GM23338 (cell line): ENCODE results near the gene TLE1. TPM values are rescaled to one million over a fixed set of nuclear protein-coding genes. Genes with fewer than 3 reads are reported as not detected.

ENCODE experiments used
- ATAC-seq: fragments of 200-7000 bp; cut with Tn5 transposase; 3 replicates; pipeline ENCODE4 v1.9.1; 2020
- DNase-seq: peaks from one replicate; pipeline ENCODE4 v3.0.0-alpha.2; 2015; ENCODE audit warnings: low spot score
- H2AFZ ChIP-seq: fragments of 200-600 bp; sonication (generic); 2 replicates; pipeline ENCODE4 v1.8.0; 2016; ENCODE audit warnings: antibody characterized with exemption, mild to moderate bottlenecking, moderate library complexity
- H3F3A ChIP-seq: fragments of 200-600 bp; sonication (generic); replicated peaks from 2 replicates; pipeline ENCODE4 v1.8.0; 2017; ENCODE audit warnings: antibody characterized with exemption, mixed run types, low read depth
- H3K27ac ChIP-seq: fragments of 200-600 bp; sonication (generic); 2 replicates; pipeline ENCODE4 v1.6.1; 2016; ENCODE audit warnings: low read depth
- H3K27me3 ChIP-seq: fragments of 200-600 bp; sonication (generic); 2 replicates; pipeline ENCODE4 v1.8.0; 2016; ENCODE audit warnings: mild to moderate bottlenecking, mixed run types, moderate library complexity; ENCODE audit not compliant: insufficient read depth
- H3K36me3 ChIP-seq: fragments of 200-600 bp; sonication (generic); 2 replicates; pipeline ENCODE4 v1.8.0; 2016; ENCODE audit warnings: mild to moderate bottlenecking; ENCODE audit not compliant: insufficient read depth
- H3K4me1 ChIP-seq: fragments of 200-600 bp; sonication (generic); 2 replicates; pipeline ENCODE4 v1.8.0; 2016; ENCODE audit warnings: mild to moderate bottlenecking, moderate library complexity; ENCODE audit not compliant: insufficient read depth
- H3K4me2 ChIP-seq: fragments of 200-600 bp; sonication (generic); 2 replicates; pipeline ENCODE4 v1.7.1; 2017; ENCODE audit warnings: mixed run types
- H3K4me3 ChIP-seq: fragments of 200-600 bp; sonication (generic); 2 replicates; pipeline ENCODE4 v1.6.1; 2016; ENCODE audit warnings: mixed run types
- H3K79me2 ChIP-seq: fragments of 200-600 bp; sonication (generic); replicated peaks from 2 replicates; pipeline ENCODE4 v1.8.0; 2017; ENCODE audit warnings: mild to moderate bottlenecking; ENCODE audit not compliant: insufficient read depth
- H3K9me2 ChIP-seq: fragments of 200-600 bp; sonication (generic); 2 replicates; pipeline ENCODE4 v1.8.0; 2017; ENCODE audit not compliant: insufficient read depth
- H4K20me1 ChIP-seq: fragments of 200-600 bp; sonication (generic); replicated peaks from 2 replicates; pipeline ENCODE4 v1.8.0; 2017; ENCODE audit warnings: mild to moderate bottlenecking; ENCODE audit not compliant: insufficient read depth
- H3K27ac Mint-ChIP-seq: 2 replicates; pipeline ENCODE4 v1.8.0; 2020; ENCODE audit warnings: inconsistent platforms, mild to moderate bottlenecking, moderate library complexity, mixed read lengths
- H3K27me3 Mint-ChIP-seq: 3 replicates; pipeline ENCODE4 v1.8.0; 2022; ENCODE audit warnings: low read depth, mild to moderate bottlenecking, moderate library complexity, mixed read lengths, inconsistent platforms; ENCODE audit not compliant: insufficient read depth, poor library complexity
- H3K36me3 Mint-ChIP-seq: 3 replicates; pipeline ENCODE4 v1.8.0; 2021; ENCODE audit warnings: low read depth, mild to moderate bottlenecking, inconsistent platforms, moderate library complexity, mixed read lengths
- H3K4me1 Mint-ChIP-seq: 3 replicates; pipeline ENCODE4 v1.8.0; 2020; ENCODE audit warnings: mild to moderate bottlenecking, inconsistent platforms, mixed read lengths
- H3K4me3 Mint-ChIP-seq: 3 replicates; pipeline ENCODE4 v1.8.0; 2021; ENCODE audit warnings: moderate library complexity, mild to moderate bottlenecking, inconsistent platforms, mixed read lengths
- H3K9me3 Mint-ChIP-seq: 3 replicates; pipeline ENCODE4 v1.8.0; 2020; ENCODE audit warnings: moderate library complexity, mild to moderate bottlenecking, inconsistent platforms, mixed read lengths
- CREB1 ChIP-seq: fragments of 250-450 bp; sonication (Bioruptor Pico); IDR thresholded peaks from 2 replicates; pipeline ENCODE4 v1.5.0; 2020; ENCODE audit warnings: low read depth, mild to moderate bottlenecking, moderate library complexity
- EZH2 ChIP-seq: fragments of 200-600 bp; sonication (generic); IDR thresholded peaks from one replicate; pipeline ENCODE4 v1.8.0; 2017; ENCODE audit warnings: antibody characterized with exemption, mild to moderate bottlenecking, low read depth; ENCODE audit not compliant: unreplicated experiment
- EZH2phosphoT487 ChIP-seq: fragments of 200-600 bp; sonication (generic); IDR thresholded peaks from one replicate; pipeline ENCODE4 v1.8.1; 2018; ENCODE audit warnings: antibody characterized with exemption; ENCODE audit not compliant: unreplicated experiment
- JUNB ChIP-seq: IDR thresholded peaks from one replicate; pipeline ENCODE4 v1.6.1; 2016; ENCODE audit warnings: antibody characterized with exemption; ENCODE audit not compliant: unreplicated experiment
- NANOG ChIP-seq: IDR thresholded peaks from 2 replicates; pipeline ENCODE4 v1.6.1; 2016; ENCODE audit warnings: antibody characterized with exemption, borderline replicate concordance
- POLR2AphosphoS5 ChIP-seq: IDR thresholded peaks from 2 replicates; pipeline ENCODE4 v1.6.1; 2016; ENCODE audit warnings: antibody characterized with exemption, low read depth
- STAT1 ChIP-seq: IDR thresholded peaks from one replicate; pipeline ENCODE4 v1.6.1; 2016; ENCODE audit warnings: antibody characterized with exemption; ENCODE audit not compliant: unreplicated experiment
- ZNF114 ChIP-seq: fragments of 250-450 bp; sonication (Bioruptor Pico); IDR thresholded peaks from 2 replicates; pipeline ENCODE4 v1.5.0; 2020; ENCODE audit warnings: mild to moderate bottlenecking, moderate library complexity
- polyA plus RNA-seq: library from polyadenylated mRNA; unstranded; fragments of >200 nt; fragmentation: Nextera tagmentation; extraction: Ambion mirVana; gene quantifications from 2 replicates; pipeline ENCODE4 v1.2.1, GENCODE V29; 2016
- total RNA-seq: library from RNA; depleted of rRNA; stranded (reverse); fragments of >200 nt; shearing (Covaris generic); gene quantifications from 2 replicates; pipeline ENCODE4 v1.2.3, GENCODE V29; 2014
- TF ChIP-seq, protein P1 (sequence below): fragments of 250-450 bp; sonication (Bioruptor Pico); IDR thresholded peaks from 2 replicates; pipeline ENCODE4 v1.5.0; 2020; ENCODE audit warnings: mild to moderate bottlenecking, moderate library complexity
- TF ChIP-seq, protein P2 (sequence below): IDR thresholded peaks from one replicate; pipeline ENCODE4 v1.6.1; 2018; ENCODE audit warnings: antibody characterized with exemption; ENCODE audit not compliant: unreplicated experiment
- TF ChIP-seq, protein P3 (sequence below), 2 experiments: fragments of 200-600 bp in 1 of 2; sonication (generic) in 1 of 2; conservative IDR thresholded peaks; 2 replicates each; pipeline versions ENCODE4 v1.5.1 to v1.6.1; 2016 to 2017; ENCODE audit warnings: antibody characterized with exemption in 2 of 2, low read depth in 2 of 2, mild to moderate bottlenecking in 2 of 2, moderate library complexity in 1 of 2
- TF ChIP-seq, protein P4 (sequence below): IDR thresholded peaks from 2 replicates; pipeline ENCODE4 v1.6.1; 2016; ENCODE audit warnings: antibody characterized with exemption

Gene TLE1
- total and polyA plus RNA-seq, 2 experiments from 2014 or later = 58.1 to 132 TPM

DNA sequence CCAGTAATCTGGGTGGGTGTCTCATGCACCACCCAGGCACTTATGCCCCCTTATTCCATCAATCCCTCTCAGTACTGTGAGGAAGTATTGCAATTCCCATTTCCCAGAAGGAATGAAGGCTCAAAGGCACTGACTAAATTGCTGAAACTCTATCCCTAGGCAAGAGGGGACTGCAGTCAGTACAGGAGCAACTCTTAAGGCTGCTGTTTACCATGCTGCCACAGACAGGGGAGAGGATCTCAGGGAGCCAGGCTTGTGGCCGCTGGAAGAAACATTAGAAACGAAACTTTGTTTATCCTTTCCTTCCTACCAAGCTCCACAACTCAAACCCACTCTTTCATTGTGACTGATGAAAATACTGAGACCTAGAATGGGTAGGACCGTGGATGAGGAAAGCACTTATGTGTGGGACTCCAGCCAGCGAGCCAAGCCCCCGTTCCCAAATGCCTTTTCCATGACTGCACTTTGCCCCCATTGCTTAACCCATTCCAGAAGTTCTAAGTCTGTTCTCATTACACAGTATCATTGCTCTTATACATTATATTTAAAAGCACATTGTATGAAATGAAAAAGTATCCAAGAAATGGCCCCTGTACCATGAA is 54.3 kb downstream of the TLE1 start:
- Histone ChIP-seq H3F3A (peaks cover 9% of the 10 kb centered on the region; the same call in 1 of the 2 replicates), H3K4me1 (peaks cover 28% of the 10 kb centered on the region), H3K4me3 (no peak overlapping the region), H3K36me3 (peaks cover 16% of the 10 kb centered on the region), H2AFZ (no peak overlapping the region), H3K9me2 (no peaks in the 10 kb centered on the region), H4K20me1 (peaks cover 38% of the 10 kb centered on the region), H3K27me3 (no peaks in the 10 kb centered on the region), H3K4me2 (no peak overlapping the region), H3K27ac (peak overlapping the region; percentile 74), H3K79me2 (peaks cover 93% of the 10 kb centered on the region)
- Mint-ChIP-seq H3K9me3 (no peaks in the 10 kb centered on the region), H3K27ac (peak overlapping the region; percentile 77), H3K36me3 (peaks cover 56% of the 10 kb centered on the region), H3K4me3 (no peak overlapping the region), H3K27me3 (peaks cover 5% of the 10 kb centered on the region), H3K4me1 (peaks cover 45% of the 10 kb centered on the region)
- peak; percentile 48 for ATAC-seq
- no peak for TF ChIP-seq EZH2phosphoT487
- TF ChIP-seq, protein P1, sequence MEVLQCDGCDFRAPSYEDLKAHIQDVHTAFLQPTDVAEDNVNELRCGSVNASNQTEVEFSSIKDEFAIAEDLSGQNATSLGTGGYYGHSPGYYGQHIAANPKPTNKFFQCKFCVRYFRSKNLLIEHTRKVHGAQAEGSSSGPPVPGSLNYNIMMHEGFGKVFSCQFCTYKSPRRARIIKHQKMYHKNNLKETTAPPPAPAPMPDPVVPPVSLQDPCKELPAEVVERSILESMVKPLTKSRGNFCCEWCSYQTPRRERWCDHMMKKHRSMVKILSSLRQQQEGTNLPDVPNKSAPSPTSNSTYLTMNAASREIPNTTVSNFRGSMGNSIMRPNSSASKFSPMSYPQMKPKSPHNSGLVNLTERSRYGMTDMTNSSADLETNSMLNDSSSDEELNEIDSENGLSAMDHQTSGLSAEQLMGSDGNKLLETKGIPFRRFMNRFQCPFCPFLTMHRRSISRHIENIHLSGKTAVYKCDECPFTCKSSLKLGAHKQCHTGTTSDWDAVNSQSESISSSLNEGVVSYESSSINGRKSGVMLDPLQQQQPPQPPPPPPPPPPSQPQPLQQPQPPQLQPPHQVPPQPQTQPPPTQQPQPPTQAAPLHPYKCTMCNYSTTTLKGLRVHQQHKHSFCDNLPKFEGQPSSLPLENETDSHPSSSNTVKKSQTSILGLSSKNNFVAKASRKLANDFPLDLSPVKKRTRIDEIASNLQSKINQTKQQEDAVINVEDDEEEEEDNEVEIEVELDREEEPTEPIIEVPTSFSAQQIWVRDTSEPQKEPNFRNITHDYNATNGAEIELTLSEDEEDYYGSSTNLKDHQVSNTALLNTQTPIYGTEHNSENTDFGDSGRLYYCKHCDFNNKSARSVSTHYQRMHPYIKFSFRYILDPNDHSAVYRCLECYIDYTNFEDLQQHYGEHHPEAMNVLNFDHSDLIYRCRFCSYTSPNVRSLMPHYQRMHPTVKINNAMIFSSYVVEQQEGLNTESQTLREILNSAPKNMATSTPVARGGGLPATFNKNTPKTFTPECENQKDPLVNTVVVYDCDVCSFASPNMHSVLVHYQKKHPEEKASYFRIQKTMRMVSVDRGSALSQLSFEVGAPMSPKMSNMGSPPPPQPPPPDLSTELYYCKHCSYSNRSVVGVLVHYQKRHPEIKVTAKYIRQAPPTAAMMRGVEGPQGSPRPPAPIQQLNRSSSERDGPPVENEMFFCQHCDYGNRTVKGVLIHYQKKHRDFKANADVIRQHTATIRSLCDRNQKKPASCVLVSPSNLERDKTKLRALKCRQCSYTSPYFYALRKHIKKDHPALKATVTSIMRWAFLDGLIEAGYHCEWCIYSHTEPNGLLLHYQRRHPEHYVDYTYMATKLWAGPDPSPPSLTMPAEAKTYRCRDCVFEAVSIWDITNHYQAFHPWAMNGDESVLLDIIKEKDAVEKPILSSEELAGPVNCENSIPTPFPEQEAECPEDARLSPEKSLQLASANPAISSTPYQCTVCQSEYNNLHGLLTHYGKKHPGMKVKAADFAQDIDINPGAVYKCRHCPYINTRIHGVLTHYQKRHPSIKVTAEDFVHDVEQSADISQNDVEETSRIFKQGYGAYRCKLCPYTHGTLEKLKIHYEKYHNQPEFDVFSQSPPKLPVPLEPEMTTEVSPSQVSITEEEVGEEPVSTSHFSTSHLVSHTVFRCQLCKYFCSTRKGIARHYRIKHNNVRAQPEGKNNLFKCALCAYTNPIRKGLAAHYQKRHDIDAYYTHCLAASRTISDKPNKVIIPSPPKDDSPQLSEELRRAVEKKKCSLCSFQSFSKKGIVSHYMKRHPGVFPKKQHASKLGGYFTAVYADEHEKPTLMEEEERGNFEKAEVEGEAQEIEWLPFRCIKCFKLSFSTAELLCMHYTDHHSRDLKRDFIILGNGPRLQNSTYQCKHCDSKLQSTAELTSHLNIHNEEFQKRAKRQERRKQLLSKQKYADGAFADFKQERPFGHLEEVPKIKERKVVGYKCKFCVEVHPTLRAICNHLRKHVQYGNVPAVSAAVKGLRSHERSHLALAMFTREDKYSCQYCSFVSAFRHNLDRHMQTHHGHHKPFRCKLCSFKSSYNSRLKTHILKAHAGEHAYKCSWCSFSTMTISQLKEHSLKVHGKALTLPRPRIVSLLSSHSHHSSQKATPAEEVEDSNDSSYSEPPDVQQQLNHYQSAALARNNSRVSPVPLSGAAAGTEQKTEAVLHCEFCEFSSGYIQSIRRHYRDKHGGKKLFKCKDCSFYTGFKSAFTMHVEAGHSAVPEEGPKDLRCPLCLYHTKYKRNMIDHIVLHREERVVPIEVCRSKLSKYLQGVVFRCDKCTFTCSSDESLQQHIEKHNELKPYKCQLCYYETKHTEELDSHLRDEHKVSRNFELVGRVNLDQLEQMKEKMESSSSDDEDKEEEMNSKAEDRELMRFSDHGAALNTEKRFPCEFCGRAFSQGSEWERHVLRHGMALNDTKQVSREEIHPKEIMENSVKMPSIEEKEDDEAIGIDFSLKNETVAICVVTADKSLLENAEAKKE (CRISPR knock-in tag) = no peak
- TF ChIP-seq POLR2AphosphoS5 = no peak
- TF ChIP-seq ZNF114 (CRISPR knock-in tag) = no peak
- TF ChIP-seq NANOG = no peak
- TF ChIP-seq EZH2 = no peak
- TF ChIP-seq, protein P2, sequence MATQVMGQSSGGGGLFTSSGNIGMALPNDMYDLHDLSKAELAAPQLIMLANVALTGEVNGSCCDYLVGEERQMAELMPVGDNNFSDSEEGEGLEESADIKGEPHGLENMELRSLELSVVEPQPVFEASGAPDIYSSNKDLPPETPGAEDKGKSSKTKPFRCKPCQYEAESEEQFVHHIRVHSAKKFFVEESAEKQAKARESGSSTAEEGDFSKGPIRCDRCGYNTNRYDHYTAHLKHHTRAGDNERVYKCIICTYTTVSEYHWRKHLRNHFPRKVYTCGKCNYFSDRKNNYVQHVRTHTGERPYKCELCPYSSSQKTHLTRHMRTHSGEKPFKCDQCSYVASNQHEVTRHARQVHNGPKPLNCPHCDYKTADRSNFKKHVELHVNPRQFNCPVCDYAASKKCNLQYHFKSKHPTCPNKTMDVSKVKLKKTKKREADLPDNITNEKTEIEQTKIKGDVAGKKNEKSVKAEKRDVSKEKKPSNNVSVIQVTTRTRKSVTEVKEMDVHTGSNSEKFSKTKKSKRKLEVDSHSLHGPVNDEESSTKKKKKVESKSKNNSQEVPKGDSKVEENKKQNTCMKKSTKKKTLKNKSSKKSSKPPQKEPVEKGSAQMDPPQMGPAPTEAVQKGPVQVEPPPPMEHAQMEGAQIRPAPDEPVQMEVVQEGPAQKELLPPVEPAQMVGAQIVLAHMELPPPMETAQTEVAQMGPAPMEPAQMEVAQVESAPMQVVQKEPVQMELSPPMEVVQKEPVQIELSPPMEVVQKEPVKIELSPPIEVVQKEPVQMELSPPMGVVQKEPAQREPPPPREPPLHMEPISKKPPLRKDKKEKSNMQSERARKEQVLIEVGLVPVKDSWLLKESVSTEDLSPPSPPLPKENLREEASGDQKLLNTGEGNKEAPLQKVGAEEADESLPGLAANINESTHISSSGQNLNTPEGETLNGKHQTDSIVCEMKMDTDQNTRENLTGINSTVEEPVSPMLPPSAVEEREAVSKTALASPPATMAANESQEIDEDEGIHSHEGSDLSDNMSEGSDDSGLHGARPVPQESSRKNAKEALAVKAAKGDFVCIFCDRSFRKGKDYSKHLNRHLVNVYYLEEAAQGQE = no peak
- TF ChIP-seq STAT1 = no peak
- TF ChIP-seq, protein P3, sequence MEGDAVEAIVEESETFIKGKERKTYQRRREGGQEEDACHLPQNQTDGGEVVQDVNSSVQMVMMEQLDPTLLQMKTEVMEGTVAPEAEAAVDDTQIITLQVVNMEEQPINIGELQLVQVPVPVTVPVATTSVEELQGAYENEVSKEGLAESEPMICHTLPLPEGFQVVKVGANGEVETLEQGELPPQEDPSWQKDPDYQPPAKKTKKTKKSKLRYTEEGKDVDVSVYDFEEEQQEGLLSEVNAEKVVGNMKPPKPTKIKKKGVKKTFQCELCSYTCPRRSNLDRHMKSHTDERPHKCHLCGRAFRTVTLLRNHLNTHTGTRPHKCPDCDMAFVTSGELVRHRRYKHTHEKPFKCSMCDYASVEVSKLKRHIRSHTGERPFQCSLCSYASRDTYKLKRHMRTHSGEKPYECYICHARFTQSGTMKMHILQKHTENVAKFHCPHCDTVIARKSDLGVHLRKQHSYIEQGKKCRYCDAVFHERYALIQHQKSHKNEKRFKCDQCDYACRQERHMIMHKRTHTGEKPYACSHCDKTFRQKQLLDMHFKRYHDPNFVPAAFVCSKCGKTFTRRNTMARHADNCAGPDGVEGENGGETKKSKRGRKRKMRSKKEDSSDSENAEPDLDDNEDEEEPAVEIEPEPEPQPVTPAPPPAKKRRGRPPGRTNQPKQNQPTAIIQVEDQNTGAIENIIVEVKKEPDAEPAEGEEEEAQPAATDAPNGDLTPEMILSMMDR (conservative IDR thresholded peaks at IDR 0.05; ENCODE audit: low read depth in 2 of 2) = no peak
- TF ChIP-seq, protein P4, sequence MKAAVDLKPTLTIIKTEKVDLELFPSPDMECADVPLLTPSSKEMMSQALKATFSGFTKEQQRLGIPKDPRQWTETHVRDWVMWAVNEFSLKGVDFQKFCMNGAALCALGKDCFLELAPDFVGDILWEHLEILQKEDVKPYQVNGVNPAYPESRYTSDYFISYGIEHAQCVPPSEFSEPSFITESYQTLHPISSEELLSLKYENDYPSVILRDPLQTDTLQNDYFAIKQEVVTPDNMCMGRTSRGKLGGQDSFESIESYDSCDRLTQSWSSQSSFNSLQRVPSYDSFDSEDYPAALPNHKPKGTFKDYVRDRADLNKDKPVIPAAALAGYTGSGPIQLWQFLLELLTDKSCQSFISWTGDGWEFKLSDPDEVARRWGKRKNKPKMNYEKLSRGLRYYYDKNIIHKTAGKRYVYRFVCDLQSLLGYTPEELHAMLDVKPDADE = no peak
- no peak for TF ChIP-seq CREB1 (CRISPR knock-in tag)
- TF ChIP-seq JUNB = no peak
- no peak for DNase-seq
